NB4 (cell line): Measurements from ENCODE around the gene B4GALT2.
A peak's percentile ranks its signal among the peaks of the same experiment; 100 is the strongest.

Experiments
- DNase-seq: peaks from one replicate; pipeline ENCODE4 v3.0.0; 2010; ENCODE audit warnings: low read depth
- H3K4me3 ChIP-seq: one replicate; pipeline ENCODE4 v1.5.1; 2011; ENCODE audit warnings: mild to moderate bottlenecking, low read depth, low read length, moderate library complexity
- CTCF ChIP-seq: IDR thresholded peaks from one replicate; pipeline ENCODE4 v1.5.1; 2012; ENCODE audit warnings: low read depth, low read length
- MAX ChIP-seq: IDR thresholded peaks from 2 replicates; pipeline ENCODE4 v1.6.1; 2011; ENCODE audit warnings: low read depth, low read length
- MYC ChIP-seq: IDR thresholded peaks from 2 replicates; pipeline ENCODE4 v1.6.1; 2011; ENCODE audit warnings: low read depth, low read length
- POLR2A ChIP-seq: IDR thresholded peaks from 2 replicates; pipeline ENCODE4 v1.6.1; 2011; ENCODE audit warnings: mild to moderate bottlenecking; ENCODE audit not compliant: insufficient read length; ENCODE audit errors: extremely low read depth

Gene B4GALT2

GRCh38 chr1:43978551-43979260, at the start of gene B4GALT2:
TSS of gene B4GALT2 (plus strand) at chr1:43979210. CDS start at chr1:43981161, 1,951 bp downstream.
- H3K4me3 ChIP-seq: peak within 1 kb of the TSS; percentile 67
- DNase-seq: peak; percentile 54

GRCh38 chr1:43930168-43930948, 48.7 kb upstream of the B4GALT2 start:
- peak; percentile 44 for DNase-seq
- H3K4me3 ChIP-seq: no peak overlapping the region
- TF ChIP-seq POLR2A (no peak), CTCF (peak; percentile 39)

More at GRCh38 chr1:43978551-43979260, at the start of gene B4GALT2:
- TF ChIP-seq MYC (no peak), POLR2A (no peak), MAX (no peak), CTCF (no peak)

- peak; percentile 56 for DNase-seq
- TF ChIP-seq POLR2A (no peak), MYC (no peak), MAX (no peak), CTCF (no peak)
- no peak overlapping the region for H3K4me3 ChIP-seq
Observed at GRCh38 chr1:43930949-43931275, 48.1 kb upstream of the B4GALT2 start.

GRCh38 chr1:43931711-43932660, 47.0 kb upstream of the B4GALT2 start:
- no peak overlapping the region for H3K4me3 ChIP-seq
- DNase-seq: peak; percentile 85
- TF ChIP-seq MYC: peak; percentile 18; the same call in 1 of the 2 replicates
- TF ChIP-seq MAX: peak; percentile 34; the same call in 1 of the 2 replicates
- TF ChIP-seq CTCF: no peak

GRCh38 chr1:43932786-43933385, 46.1 kb upstream of the B4GALT2 start:
- no peak for TF ChIP-seq POLR2A
- no peak for TF ChIP-seq MAX
- TF ChIP-seq CTCF: no peak
- no peak for TF ChIP-seq MYC
- peak; percentile 14 for DNase-seq

More at GRCh38 chr1:43932786-43933385, 46.1 kb upstream of the B4GALT2 start:
- H3K4me3 ChIP-seq: no peak overlapping the region
